T-helper 2 cell treated with Interferon-gamma antibody and Interleukin-4, amounts not matched to agents 5 μg/mL and 100 μg/mL, for 36 hours (primary cell): ENCODE results near the gene ESM1.

Experiments used
- DNase-seq: peaks from one replicate; pipeline ENCODE4 v3.0.0; 2021; ENCODE audit warnings: low spot score
- H3K27ac Mint-ChIP-seq: one replicate; pipeline ENCODE4 v1.8.0; 2021; ENCODE audit warnings: mild to moderate bottlenecking, mixed read lengths
- H3K27me3 Mint-ChIP-seq: one replicate; pipeline ENCODE4 v1.8.0; 2021; ENCODE audit warnings: low read depth, mixed read lengths
- H3K36me3 Mint-ChIP-seq: one replicate; pipeline ENCODE4 v1.8.0; 2021; ENCODE audit warnings: low read depth, mixed read lengths
- H3K4me1 Mint-ChIP-seq: one replicate; pipeline ENCODE4 v1.8.0; 2021; ENCODE audit warnings: low read depth, mixed read lengths
- H3K4me3 Mint-ChIP-seq: one replicate; pipeline ENCODE4 v1.8.0; 2022; ENCODE audit warnings: mild to moderate bottlenecking, moderate library complexity, mixed read lengths
- H3K9me3 Mint-ChIP-seq: one replicate; pipeline ENCODE4 v1.8.0; 2021; ENCODE audit warnings: mixed read lengths

ESM1 gene

DNA sequence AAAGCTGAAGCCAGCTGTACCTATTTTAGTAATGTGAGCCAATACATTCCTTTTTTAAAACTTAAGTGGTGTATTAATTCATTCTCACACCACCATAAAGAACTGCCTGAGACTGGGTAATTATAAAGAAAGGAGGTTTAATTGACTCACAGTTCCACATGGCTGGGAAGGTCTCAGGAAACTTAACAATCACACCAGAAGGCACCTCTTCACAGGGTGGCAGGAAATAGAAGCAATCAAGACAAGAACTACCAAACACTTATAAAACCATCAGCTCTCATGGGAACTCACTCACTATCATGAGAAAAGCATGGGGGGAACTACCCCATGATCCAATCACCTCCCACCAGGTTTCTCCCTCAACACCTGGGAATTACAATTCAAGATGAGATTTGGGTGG is 21.0 kb downstream of the ESM1 start:
- Mint-ChIP-seq H3K27ac (no peak overlapping the region), H3K36me3 (peaks cover 8% of the 10 kb centered on the region), H3K4me3 (no peak overlapping the region), H3K4me1 (peaks cover 9% of the 10 kb centered on the region), H3K9me3 (peaks cover 13% of the 10 kb centered on the region), H3K27me3 (peaks cover 8% of the 10 kb centered on the region)
- DNase-seq, result no peak

DNA sequence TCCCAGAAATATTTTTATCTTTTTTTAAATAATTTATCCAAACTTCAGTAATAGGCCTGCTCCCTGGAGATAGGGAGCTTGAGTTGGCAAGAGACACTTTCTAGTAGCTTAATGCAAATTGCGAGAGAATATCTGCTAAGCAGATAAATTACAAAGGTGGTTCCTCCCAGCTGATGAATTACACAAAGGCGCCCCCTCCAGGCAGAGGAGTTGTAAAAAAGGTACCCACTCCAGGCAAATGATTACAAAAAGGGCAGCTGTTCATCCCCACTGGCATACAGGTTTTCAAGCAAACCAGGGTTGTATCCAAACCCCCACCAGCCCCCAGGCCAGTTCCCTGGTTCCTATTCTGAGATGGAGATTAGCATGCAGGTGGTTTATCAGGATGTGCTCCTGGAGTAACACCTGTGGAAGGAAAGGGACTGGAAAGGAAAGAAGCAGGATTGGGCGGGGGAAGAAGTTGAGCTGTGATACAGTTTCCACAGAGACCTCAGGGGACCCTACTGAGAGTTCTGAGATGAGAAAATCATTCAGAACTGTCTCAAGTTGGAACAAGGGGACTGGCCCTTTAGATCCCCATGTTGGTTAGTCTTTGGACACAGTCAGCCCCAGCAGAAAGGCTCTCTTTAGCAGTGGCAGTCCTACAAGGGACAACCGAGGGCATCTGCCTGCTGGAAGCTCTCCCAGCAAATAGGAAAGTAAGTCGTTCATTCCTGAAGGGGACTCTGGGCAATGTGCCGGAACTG is 25.5 kb downstream of the ESM1 start:
- peaks cover 10% of the 10 kb centered on the region for H3K27me3 Mint-ChIP-seq
- H3K4me1 Mint-ChIP-seq, result peaks cover 19% of the 10 kb centered on the region
- H3K36me3 Mint-ChIP-seq, result peaks cover 18% of the 10 kb centered on the region
- DNase-seq, result no peak
- H3K9me3 Mint-ChIP-seq, result peaks cover 21% of the 10 kb centered on the region
- H3K27ac Mint-ChIP-seq, result no peak overlapping the region
- no peak overlapping the region for H3K4me3 Mint-ChIP-seq

DNA sequence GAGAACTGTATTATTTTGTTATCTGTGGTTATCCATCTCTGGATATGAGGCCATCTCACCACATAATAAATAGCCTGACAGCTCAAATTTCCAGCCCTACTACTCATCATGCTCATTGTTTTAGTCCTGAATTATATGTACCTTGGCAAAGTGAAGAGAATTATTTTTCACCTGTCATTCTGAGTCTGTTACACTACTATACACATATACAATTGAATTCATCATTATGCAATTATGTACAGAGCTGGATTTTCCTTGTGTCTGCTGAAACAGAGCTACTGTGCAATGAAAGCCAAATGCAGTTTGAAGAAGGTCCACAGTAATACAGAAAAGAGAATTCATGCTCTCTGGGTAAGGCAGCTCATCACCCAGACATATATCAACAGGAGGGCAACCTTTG is 28.5 kb downstream of the ESM1 start:
- Mint-ChIP-seq H3K9me3 (peaks cover 27% of the 10 kb centered on the region), H3K4me3 (no peak overlapping the region), H3K27ac (no peak overlapping the region), H3K36me3 (peaks cover 16% of the 10 kb centered on the region), H3K4me1 (peaks cover 19% of the 10 kb centered on the region), H3K27me3 (peaks cover 8% of the 10 kb centered on the region)
- no peak for DNase-seq

DNA sequence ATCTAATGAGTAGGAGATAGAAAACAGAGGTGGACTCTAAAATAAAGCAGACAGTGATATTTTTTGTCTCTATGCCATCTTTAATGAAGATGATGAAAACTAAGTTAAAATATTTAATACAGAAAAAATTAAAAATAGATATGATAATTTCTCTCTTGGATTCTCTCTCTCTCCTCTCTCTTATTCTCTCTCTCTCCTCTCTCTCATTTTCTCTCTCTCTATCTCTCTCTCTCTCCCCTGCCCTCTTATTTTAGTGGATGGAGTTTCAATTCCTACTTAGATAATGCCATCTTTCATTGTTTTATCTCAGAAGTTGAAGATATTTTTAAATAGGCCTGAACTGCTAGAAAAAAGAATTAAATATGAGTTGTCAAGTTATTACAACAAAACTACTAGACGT is 38.2 kb downstream of the ESM1 start:
- Mint-ChIP-seq H3K9me3 (peaks cover 12% of the 10 kb centered on the region), H3K27ac (no peak overlapping the region), H3K27me3 (peaks cover 2% of the 10 kb centered on the region), H3K36me3 (peaks cover 13% of the 10 kb centered on the region), H3K4me1 (peaks cover 30% of the 10 kb centered on the region), H3K4me3 (no peak overlapping the region)
- DNase-seq, result no peak

DNA sequence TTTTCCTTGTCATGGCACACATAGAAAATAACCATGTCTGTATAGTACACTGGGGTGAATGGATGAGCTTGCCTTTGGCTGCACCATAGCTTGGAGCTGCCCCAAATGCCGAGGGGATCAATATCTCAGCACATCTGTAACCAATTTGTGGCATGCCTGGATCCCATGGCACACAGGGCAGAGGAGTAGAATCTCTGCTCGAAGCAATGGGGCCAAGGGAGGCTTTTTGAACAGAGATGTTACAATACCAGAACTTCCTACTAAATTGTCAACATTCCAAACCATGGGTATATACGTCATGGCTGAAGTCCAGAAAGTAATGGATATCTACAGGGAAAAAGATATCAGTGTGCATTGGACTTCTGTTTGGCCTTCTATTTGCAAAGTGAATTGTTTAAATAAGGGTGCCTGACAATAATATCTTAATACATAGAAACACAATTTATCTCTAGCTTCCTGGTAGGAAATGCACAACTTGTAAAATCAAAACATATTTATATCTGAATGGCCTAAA is 39.0 kb downstream of the ESM1 start:
- Mint-ChIP-seq H3K36me3 (peaks cover 13% of the 10 kb centered on the region), H3K4me1 (peaks cover 30% of the 10 kb centered on the region), H3K27me3 (peaks cover 2% of the 10 kb centered on the region), H3K4me3 (no peak overlapping the region), H3K27ac (no peak overlapping the region), H3K9me3 (peaks cover 8% of the 10 kb centered on the region)
- no peak for DNase-seq

DNA sequence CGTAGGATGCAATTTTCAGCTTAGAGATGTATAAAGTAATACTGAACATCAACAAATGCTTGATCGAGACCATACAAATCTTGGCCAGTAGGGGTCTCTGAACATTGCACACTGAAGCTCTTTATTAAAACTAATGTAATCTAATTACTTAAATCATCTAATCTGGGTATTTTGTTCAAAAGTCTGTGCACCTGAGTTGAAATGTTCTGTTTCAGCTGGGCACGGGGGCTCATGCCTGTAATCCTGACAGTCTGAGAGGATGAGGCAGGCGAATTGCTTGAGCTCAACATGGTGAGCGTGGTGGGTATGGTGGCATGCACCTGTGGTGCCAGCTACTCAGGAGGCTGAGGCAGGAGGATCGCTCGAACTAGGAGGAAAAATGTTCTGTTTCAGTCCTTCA is 41.0 kb downstream of the ESM1 start:
- H3K27ac Mint-ChIP-seq, result no peak overlapping the region
- H3K4me3 Mint-ChIP-seq, result no peak overlapping the region
- peaks cover 27% of the 10 kb centered on the region for H3K4me1 Mint-ChIP-seq
- peaks cover 13% of the 10 kb centered on the region for H3K36me3 Mint-ChIP-seq
- peaks cover 8% of the 10 kb centered on the region for H3K9me3 Mint-ChIP-seq
- H3K27me3 Mint-ChIP-seq, result no peaks in the 10 kb centered on the region
- DNase-seq, result no peak

DNA sequence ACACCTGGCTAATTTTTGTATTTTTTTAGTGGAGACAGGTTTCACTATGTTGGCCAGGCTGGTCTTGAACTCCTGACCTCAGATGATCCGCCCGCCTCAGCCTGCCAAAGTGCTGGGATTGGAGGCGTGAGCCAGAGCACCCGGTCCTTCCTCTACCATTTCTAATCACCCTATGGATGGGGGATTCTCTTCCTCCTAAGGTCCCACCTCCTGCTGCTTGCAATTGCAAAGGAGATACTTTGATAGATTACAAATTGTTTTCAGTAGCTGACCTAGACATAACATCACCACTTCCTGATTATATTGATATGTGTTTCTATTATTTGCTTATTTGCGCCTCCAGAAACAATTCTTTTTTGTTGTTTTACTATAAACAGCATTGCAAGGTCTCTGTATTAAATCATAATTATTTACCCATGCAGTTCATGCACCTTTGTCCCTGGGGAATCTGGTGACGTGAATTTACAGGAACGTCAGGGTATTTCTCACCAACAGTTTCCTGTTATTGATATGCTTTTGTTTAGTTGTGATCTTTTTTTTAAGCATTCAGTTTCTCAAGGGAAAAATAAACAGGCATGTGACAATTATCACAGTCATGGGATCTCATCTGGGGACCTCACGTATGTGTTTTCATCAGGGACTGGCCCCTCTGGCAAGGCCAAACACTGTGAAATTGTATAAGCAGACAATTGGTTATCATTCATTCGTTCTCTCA is 43.2 kb downstream of the ESM1 start:
- Mint-ChIP-seq H3K27ac (no peak overlapping the region), H3K4me1 (peaks cover 20% of the 10 kb centered on the region), H3K9me3 (no peaks in the 10 kb centered on the region), H3K27me3 (no peaks in the 10 kb centered on the region), H3K4me3 (no peak overlapping the region), H3K36me3 (peaks cover 7% of the 10 kb centered on the region)
- no peak for DNase-seq

DNA sequence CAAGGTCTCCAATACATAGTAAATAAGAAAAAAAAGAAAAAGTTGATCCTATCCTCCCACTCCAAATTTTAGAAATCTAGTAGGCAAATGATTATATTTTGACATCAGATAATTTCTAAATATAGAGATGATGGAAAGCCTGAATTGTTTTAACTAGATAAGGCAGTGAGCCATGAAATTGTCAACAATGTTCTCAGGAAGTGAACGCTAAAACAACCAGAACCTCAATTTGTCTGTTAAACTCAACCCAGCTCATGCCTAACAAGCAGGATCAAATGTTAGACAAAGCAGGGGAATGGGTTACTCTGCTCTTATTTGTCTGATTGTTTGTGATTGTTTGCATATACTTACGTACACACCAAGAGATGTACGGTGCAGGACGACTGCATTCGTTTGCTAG is 49.2 kb downstream of the ESM1 start:
- no peaks in the 10 kb centered on the region for H3K4me1 Mint-ChIP-seq
- H3K27ac Mint-ChIP-seq, result no peak overlapping the region
- H3K36me3 Mint-ChIP-seq, result peaks cover 3% of the 10 kb centered on the region
- no peaks in the 10 kb centered on the region for H3K9me3 Mint-ChIP-seq
- H3K4me3 Mint-ChIP-seq, result no peak overlapping the region
- no peak for DNase-seq
- H3K27me3 Mint-ChIP-seq, result peaks cover 8% of the 10 kb centered on the region

DNA sequence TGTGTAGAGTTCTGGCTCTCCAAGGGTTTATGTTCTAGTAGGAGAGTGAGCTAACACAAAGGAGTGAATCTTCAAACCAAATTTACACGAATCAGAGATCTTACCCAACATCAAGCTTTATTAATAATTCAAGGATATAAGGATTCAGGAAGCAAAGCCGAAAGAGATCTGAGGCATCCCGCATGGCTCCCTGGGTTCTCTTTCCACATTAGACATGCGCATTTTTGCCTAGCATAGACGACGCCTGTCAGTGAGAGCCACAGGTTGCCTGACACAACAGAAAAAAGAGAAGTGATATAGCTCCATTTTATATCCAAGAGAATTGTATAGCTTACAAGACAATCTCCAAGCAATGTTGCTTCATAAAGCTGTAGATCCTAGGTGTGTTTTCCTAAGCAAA is 52.6 kb downstream of the ESM1 start:
- Mint-ChIP-seq H3K9me3 (no peaks in the 10 kb centered on the region), H3K27ac (no peak overlapping the region), H3K27me3 (peaks cover 8% of the 10 kb centered on the region), H3K4me1 (peaks cover 5% of the 10 kb centered on the region), H3K36me3 (peaks cover 2% of the 10 kb centered on the region), H3K4me3 (no peak overlapping the region)
- DNase-seq, result no peak

DNA sequence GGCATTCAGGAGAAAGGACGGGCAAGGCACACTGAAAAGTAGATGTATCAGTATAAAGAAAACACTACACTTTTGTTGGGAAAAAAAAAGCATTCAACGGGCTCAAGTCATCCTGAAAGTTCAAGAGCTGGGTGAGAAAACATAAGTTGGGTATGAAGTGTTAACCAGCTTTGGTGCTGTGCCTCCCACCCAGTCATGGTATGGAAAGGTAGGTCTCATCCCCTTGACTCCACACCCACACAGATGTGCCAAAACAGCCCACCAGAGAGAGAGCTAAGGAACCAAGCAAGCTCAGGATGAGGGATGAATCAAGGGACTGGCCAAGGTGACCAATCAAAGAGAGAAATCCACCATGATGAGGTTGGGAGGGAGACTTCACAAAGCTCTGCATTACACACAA is 54.7 kb downstream of the ESM1 start:
- H3K4me1 Mint-ChIP-seq, result peaks cover 11% of the 10 kb centered on the region
- peaks cover 9% of the 10 kb centered on the region for H3K9me3 Mint-ChIP-seq
- H3K27ac Mint-ChIP-seq, result no peak overlapping the region
- H3K36me3 Mint-ChIP-seq, result peaks cover 11% of the 10 kb centered on the region
- DNase-seq, result no peak
- no peak overlapping the region for H3K4me3 Mint-ChIP-seq
- H3K27me3 Mint-ChIP-seq, result peaks cover 5% of the 10 kb centered on the region
